Effector CD8-positive, alpha-beta T cell (primary cell): ENCODE results near the gene ACOT12.
"Not testable (repeated sequence)": the region's sequence is repeated elsewhere in the genome, so short reads cannot be mapped to it uniquely, and the experiment has no call there.

Experiments used
- DNase-seq: peaks from one replicate; lab custom pipeline; 2025; lab: John Stamatoyannopoulos, UW
- total RNA-seq, 4 experiments: gene quantifications; one replicate each; lab custom pipeline; 2026; lab: John Stamatoyannopoulos, UW

Gene ACOT12
- total RNA-seq = 0 to 0.49 (median 0.18) reads per million in 4 experiments

GRCh38 chr5:81393783-81394718 lies at the start of gene ACOT12:
ACOT12 (minus strand) TSS chr5:81394134; CDS start chr5:81394114, 20 bp downstream.
- DNase-seq = no peak

GRCh38 chr5:81435023-81435422 lies 41.1 kb upstream of the ACOT12 start:
- DNase-seq = no peak

GRCh38 chr5:81429985-81430384 lies 36.1 kb upstream of the ACOT12 start:
- no peak for DNase-seq

- DNase-seq = no peak
Observed at GRCh38 chr5:81429363-81429762, 35.4 kb upstream of the ACOT12 start.

GRCh38 chr5:81428861-81429260 lies 34.9 kb upstream of the ACOT12 start:
- DNase-seq = no peak

GRCh38 chr5:81428446-81428845 lies 34.5 kb upstream of the ACOT12 start:
- no peak for DNase-seq

GRCh38 chr5:81427566-81427965 lies 33.6 kb upstream of the ACOT12 start:
- no peak for DNase-seq

GRCh38 chr5:81426359-81427030 lies 32.6 kb upstream of the ACOT12 start:
- no peak for DNase-seq

GRCh38 chr5:81425569-81425968 lies 31.6 kb upstream of the ACOT12 start:
- DNase-seq = no peak

GRCh38 chr5:81424728-81425127 lies 30.8 kb upstream of the ACOT12 start:
- DNase-seq = no peak

GRCh38 chr5:81422671-81423070 lies 28.7 kb upstream of the ACOT12 start:
- no peak for DNase-seq

GRCh38 chr5:81420039-81420667 lies 26.2 kb upstream of the ACOT12 start:
- DNase-seq = no peak

GRCh38 chr5:81418606-81419005 lies 24.7 kb upstream of the ACOT12 start:
- DNase-seq = no peak

- DNase-seq = no peak
Observed at GRCh38 chr5:81417052-81417451, 23.1 kb upstream of the ACOT12 start.

- no peak for DNase-seq
Observed at GRCh38 chr5:81409896-81410295, 16.0 kb upstream of the ACOT12 start.

- no peak for DNase-seq
Observed at GRCh38 chr5:81409361-81409760, 15.4 kb upstream of the ACOT12 start.

- DNase-seq = no peak
Observed at GRCh38 chr5:81408496-81408895, 14.6 kb upstream of the ACOT12 start.

GRCh38 chr5:81407811-81408210 lies 13.9 kb upstream of the ACOT12 start:
- not testable (repeated sequence) for DNase-seq

- no peak for DNase-seq
Observed at GRCh38 chr5:81405126-81405891, 11.4 kb upstream of the ACOT12 start.

- DNase-seq = no peak
Observed at GRCh38 chr5:81402192-81402930, 8.4 kb upstream of the ACOT12 start.

GRCh38 chr5:81401266-81401665 lies 7.3 kb upstream of the ACOT12 start:
- no peak for DNase-seq
